ENCODE results near the gene HSCB.

- TF ChIP-seq CTCF (IDR thresholded peaks at IDR 0.05) = peak in 3 of 6 experiments; percentile 20 to 61 (median 36)
- peak; percentile 62 to 68 for TF ChIP-seq POLR2A (IDR thresholded peaks at IDR 0.05)
These were observed 31.0 kb downstream of the HSCB start, which contains the start of gene CCDC117 for GRCh38 chr22:28772633-28773460.

Data from Peyer's patch (tissue), 4 donors.